H1 (cell line): Measurements from ENCODE around the gene GNS. TPM values are rescaled to one million over a fixed set of nuclear protein-coding genes. Genes with fewer than 3 reads are reported as not detected.

Source experiments
- CTCF ChIA-PET: fragments of 300-600 bp; sonication (Branson Sonifier 250); formaldehyde crosslinking; loops from one replicate; lab custom pipeline; 2021; ENCODE audit not compliant: partially characterized antibody; lab: Charles Lee
- POLR2A ChIA-PET: fragments of 300-600 bp; sonication (Branson Sonifier 250); formaldehyde crosslinking; loops from one replicate; lab custom pipeline; 2021; ENCODE audit warnings: inconsistent platforms; ENCODE audit not compliant: partially characterized antibody; lab: Charles Lee
- DNase-seq, 2 experiments: peaks; one replicate each; pipeline versions ENCODE4 v3.0.0 to v3.0.0-alpha.2; 2010 to 2022; ENCODE audit warnings: low spot score in 2 of 2, low read depth in 1 of 2, mixed read lengths in 1 of 2
- FAIRE-seq: peaks from 2 replicates; lab custom pipeline; 2011; peaks lifted over from hg19 to GRCh38; lab: Jason Lieb, UNC
- H2AFZ ChIP-seq: 2 replicates; pipeline ENCODE4 v1.8.1; 2012; ENCODE audit warnings: low read length, inconsistent platforms
- H2AK5ac ChIP-seq: 2 replicates; pipeline ENCODE4 v1.6.1; 2013; ENCODE audit warnings: low read depth, low read length
- H2BK120ac ChIP-seq: replicated peaks from 2 replicates; pipeline ENCODE3; 2013; ENCODE audit warnings: low read depth, low read length, inconsistent platforms
- H2BK12ac ChIP-seq: 2 replicates; pipeline ENCODE4 v1.6.1; 2013; ENCODE audit warnings: low read depth, low read length
- H2BK15ac ChIP-seq: 2 replicates; pipeline ENCODE4 v1.6.1; 2013; ENCODE audit warnings: low read length
- H2BK20ac ChIP-seq: 2 replicates; pipeline ENCODE4 v1.6.1; 2013; ENCODE audit warnings: low read length
- H2BK5ac ChIP-seq: 2 replicates; pipeline ENCODE4 v1.6.1; 2013; ENCODE audit warnings: low read depth, low read length
- H3K14ac ChIP-seq: 2 replicates; pipeline ENCODE4 v1.6.1; 2013; ENCODE audit warnings: inconsistent platforms; ENCODE audit not compliant: insufficient read length
- H3K18ac ChIP-seq: 2 replicates; pipeline ENCODE4 v1.6.1; 2013; ENCODE audit warnings: low read length; ENCODE audit errors: extremely low read depth
- H3K23ac ChIP-seq: 2 replicates; pipeline ENCODE4 v1.6.1; 2013; ENCODE audit warnings: inconsistent platforms; ENCODE audit not compliant: insufficient read length
- H3K23me2 ChIP-seq: 2 replicates; pipeline ENCODE4 v1.6.1; 2013; ENCODE audit warnings: low read depth, low read length
- H3K27ac ChIP-seq: 2 replicates; pipeline ENCODE4 v1.6.1; 2011; ENCODE audit warnings: low read depth, low read length, inconsistent platforms
- H3K27me3 ChIP-seq, 4 experiments: replicated peaks in 1 of 4; 1 replicate in 1 of 4; 2 replicates in 3 of 4; pipeline versions ENCODE4 v1.6.1 to v1.8.1; 2011 to 2013; ENCODE audit warnings: low read length in 3 of 4, mild to moderate bottlenecking in 3 of 4, inconsistent platforms in 2 of 4, mixed read lengths in 2 of 4, moderate library complexity in 1 of 4; ENCODE audit not compliant: control insufficient read depth in 3 of 4, insufficient read depth in 3 of 4; ENCODE audit errors: extremely low read depth in 1 of 4
- H3K36me3 ChIP-seq, 4 experiments: 2 replicates each; pipeline versions ENCODE4 v1.6.1 to v1.8.1; 2011 to 2013; ENCODE audit warnings: mild to moderate bottlenecking in 4 of 4, low read length in 3 of 4, moderate library complexity in 2 of 4, control low read depth in 1 of 4, inconsistent platforms in 1 of 4; ENCODE audit not compliant: insufficient read depth in 4 of 4, control insufficient read depth in 2 of 4
- H3K4ac ChIP-seq: replicated peaks from 2 replicates; pipeline ENCODE3; 2013; ENCODE audit warnings: low read length, low read depth, mixed read lengths, inconsistent platforms; ENCODE audit not compliant: insufficient read length
- H3K4me1 ChIP-seq, 4 experiments: replicated peaks in 1 of 4; 1 replicate in 1 of 4; 2 replicates in 3 of 4; pipeline versions ENCODE4 v1.6.1 to v1.8.1; 2011 to 2013; ENCODE audit warnings: low read length in 3 of 4, inconsistent platforms in 2 of 4, mixed read lengths in 1 of 4; ENCODE audit not compliant: insufficient read depth in 4 of 4, control insufficient read depth in 3 of 4
- H3K4me2 ChIP-seq, 2 experiments: 2 replicates each; pipeline versions ENCODE4 v1.6.1 to v1.8.1; 2011 to 2013; ENCODE audit warnings: low read depth in 2 of 2, low read length in 2 of 2, control low read depth in 1 of 2, inconsistent platforms in 1 of 2, mild to moderate bottlenecking in 1 of 2; ENCODE audit not compliant: insufficient read depth in 1 of 2
- H3K4me3 ChIP-seq, 4 experiments: fragments of 200-600, 300-600 bp in 1 of 4; sonication (generic), shearing (Covaris generic), sonication (Bioruptor Twin) in 1 of 4; 2 replicates each; pipeline versions ENCODE4 v1.5.1 to v1.8.1; 2011 to 2016; ENCODE audit warnings: low read length in 4 of 4, low read depth in 3 of 4, control low read depth in 2 of 4, inconsistent platforms in 2 of 4, mild to moderate bottlenecking in 2 of 4, mixed read lengths in 1 of 4, moderate library complexity in 1 of 4; ENCODE audit not compliant: insufficient read depth in 2 of 4; ENCODE audit errors: extremely low read depth in 1 of 4
- H3K56ac ChIP-seq: replicated peaks from 2 replicates; pipeline ENCODE3; 2013; ENCODE audit warnings: low read depth, mild to moderate bottlenecking, mixed read lengths, low read length, inconsistent platforms; ENCODE audit not compliant: insufficient read length
- H3K79me1 ChIP-seq: 2 replicates; pipeline ENCODE4 v1.6.1; 2013; ENCODE audit warnings: low read depth, low read length, control low read depth
- H3K79me2 ChIP-seq, 2 experiments: 2 replicates each; pipeline versions ENCODE4 v1.6.1 to v1.8.1; 2012 to 2013; ENCODE audit warnings: low read length in 2 of 2, mild to moderate bottlenecking in 2 of 2, inconsistent platforms in 1 of 2; ENCODE audit not compliant: insufficient read depth in 2 of 2, control insufficient read depth in 1 of 2
- H3K9ac ChIP-seq, 4 experiments: replicated peaks in 1 of 4; 1 replicate in 1 of 4; 2 replicates in 3 of 4; pipeline versions ENCODE4 v1.6.1 to v1.8.1; 2011 to 2013; ENCODE audit warnings: low read depth in 3 of 4, low read length in 3 of 4, control low read depth in 2 of 4, mild to moderate bottlenecking in 2 of 4, moderate library complexity in 2 of 4, inconsistent platforms in 1 of 4; ENCODE audit errors: extremely low read depth in 1 of 4
- H3K9me3 ChIP-seq, 2 experiments: 2 replicates each; pipeline versions ENCODE4 v1.6.1 to v1.8.1; 2012 to 2013; ENCODE audit warnings: mild to moderate bottlenecking in 2 of 2, moderate library complexity in 2 of 2, control low read depth in 1 of 2, inconsistent platforms in 1 of 2, low read depth in 1 of 2, low read length in 1 of 2, mixed read lengths in 1 of 2; ENCODE audit not compliant: insufficient read depth in 2 of 2
- H4K20me1 ChIP-seq, 2 experiments: replicated peaks in 1 of 2; 2 replicates each; pipeline versions ENCODE3 to v1.8.1; 2011 to 2013; ENCODE audit warnings: inconsistent platforms in 2 of 2, low read length in 2 of 2, mild to moderate bottlenecking in 1 of 2; ENCODE audit not compliant: insufficient read depth in 2 of 2, control insufficient read depth in 1 of 2
- H4K5ac ChIP-seq: 2 replicates; pipeline ENCODE4 v1.6.1; 2013; ENCODE audit warnings: low read length, low read depth, mixed read lengths, inconsistent platforms; ENCODE audit not compliant: insufficient read length
- H4K8ac ChIP-seq: 2 replicates; pipeline ENCODE4 v1.8.0; 2013; ENCODE audit warnings: mild to moderate bottlenecking, moderate library complexity, low read length, inconsistent platforms; ENCODE audit not compliant: insufficient read depth; ENCODE audit errors: extremely low read depth
- H4K91ac ChIP-seq: replicated peaks from 2 replicates; pipeline ENCODE3; 2013; ENCODE audit warnings: low read length, mixed read lengths, inconsistent platforms; ENCODE audit not compliant: insufficient read length
- ASH2L ChIP-seq: fragments of 200-600, 300-600 bp; sonication (generic); IDR thresholded peaks from one replicate; pipeline ENCODE4 v1.7.1; 2017; ENCODE audit warnings: low read length
- CREB1 ChIP-seq: IDR thresholded peaks from 2 replicates; pipeline ENCODE4 v1.6.1; 2012; ENCODE audit warnings: inconsistent platforms
- EP300 ChIP-seq, 2 experiments: IDR thresholded peaks; 1 replicate in 1 of 2; 2 replicates in 1 of 2; pipeline ENCODE4 v1.6.1; 2011 to 2012; ENCODE audit warnings: low read depth in 2 of 2, low read length in 2 of 2, mild to moderate bottlenecking in 2 of 2, borderline replicate concordance in 1 of 2, inconsistent platforms in 1 of 2, moderate library complexity in 1 of 2
- EZH2 ChIP-seq: fragments of 200-600 bp; sonication (generic); IDR thresholded peaks from 2 replicates; pipeline ENCODE4 v1.7.1; 2012; ENCODE audit warnings: low read depth, mild to moderate bottlenecking, moderate library complexity, low read length, inconsistent platforms; ENCODE audit not compliant: severe bottlenecking
- GABPA ChIP-seq: IDR thresholded peaks from 2 replicates; pipeline ENCODE4 v1.6.1; 2011; ENCODE audit warnings: mild to moderate bottlenecking, low read length, moderate library complexity, borderline replicate concordance; ENCODE audit not compliant: insufficient read depth
- GTF2F1 ChIP-seq: IDR thresholded peaks from 2 replicates; pipeline ENCODE4 v1.6.1; 2012; ENCODE audit warnings: low read depth, low read length, improper control_type of control experiment, borderline replicate concordance
- JUN ChIP-seq: IDR thresholded peaks from 2 replicates; pipeline ENCODE4 v1.6.1; 2011; ENCODE audit warnings: low read depth, mild to moderate bottlenecking, improper control_type of control experiment, low read length
- PHF8 ChIP-seq: fragments of 200-600 bp; sonication (generic); conservative IDR thresholded peaks from 2 replicates; pipeline ENCODE4 v1.7.1; 2012; ENCODE audit warnings: low read depth, mild to moderate bottlenecking, inconsistent platforms, low read length, moderate library complexity
- POU5F1 ChIP-seq: IDR thresholded peaks from 2 replicates; pipeline ENCODE4 v1.6.1; 2011; ENCODE audit warnings: low read depth, mild to moderate bottlenecking, low read length, moderate library complexity
- RAD21 ChIP-seq, 2 experiments: IDR thresholded peaks in 1 of 2; conservative IDR thresholded peaks in 1 of 2; 2 replicates each; pipeline ENCODE4 v1.6.1; 2011; ENCODE audit warnings: low read depth in 2 of 2, low read length in 2 of 2, improper control_type of control experiment in 1 of 2, inconsistent platforms in 1 of 2, mild to moderate bottlenecking in 1 of 2, moderate library complexity in 1 of 2
- RFX5 ChIP-seq: IDR thresholded peaks from 2 replicates; pipeline ENCODE4 v1.6.1; 2011; ENCODE audit warnings: low read depth, low read length, improper control_type of control experiment, borderline replicate concordance
- TAF1 ChIP-seq: IDR thresholded peaks from 2 replicates; pipeline ENCODE4 v1.6.1; 2011; ENCODE audit warnings: mild to moderate bottlenecking, low read depth, low read length
- USF2 ChIP-seq: IDR thresholded peaks from 2 replicates; pipeline ENCODE4 v1.6.1; 2011; ENCODE audit warnings: low read length, improper control_type of control experiment
- YY1 ChIP-seq: IDR thresholded peaks from 2 replicates; pipeline ENCODE4 v1.6.1; 2011; ENCODE audit warnings: low read depth, mild to moderate bottlenecking, low read length
- WGBS, 2 experiments: shearing (Covaris generic) in 1 of 2; methylation state at CpG; one replicate each; pipeline versions ENCODE4 v1.1.6 to v1.1.7; 2013 to 2015; ENCODE audit warnings: low lambda C conversion rate in 2 of 2, mixed read lengths in 2 of 2, inconsistent platforms in 1 of 2, low coverage in 1 of 2, missing lambda C conversion rate in 1 of 2; ENCODE audit not compliant: insufficient replicate concordance in 2 of 2, insufficient coverage in 1 of 2, insufficient read length in 1 of 2; ENCODE audit errors: extremely low coverage in 1 of 2, missing lambda C conversion rate in 1 of 2; 5-methylcytosine and 5-hydroxymethylcytosine counted together
- polyA plus RNA-seq, 7 experiments: library from polyadenylated mRNA; depleted of rRNA in 3 of 7; stranded (reverse) in 5 of 7; unstranded in 2 of 7; fragments of >200 nt in 5 of 7; fragments of 200-250 nt in 2 of 7; gene quantifications; 1 replicate in 5 of 7; 2 replicates in 1 of 7; 4 replicates in 1 of 7; pipeline versions ENCODE4 v1.2.1 to v1.2.3, GENCODE V29; 2011 to 2013; ENCODE audit warnings: missing spikeins in 2 of 7, mixed read lengths in 2 of 7
- total RNA-seq: library from RNA; stranded (reverse); fragmentation: NEBNext Ultra II Directional; extraction: Animal tissue kit (Norgen Biotek cat#: 25700); gene quantifications from 2 replicates; pipeline ENCODE4 v1.2.1, GENCODE V29; 2021

Gene GNS
- total and polyA plus RNA-seq, 2 of the 8 experiments (the other 6 are each of a cell fraction or from before 2014, with no cell fraction given), result 16.0 to 28.5 TPM

GRCh38 chr12:64767495-64767894 lies 8.3 kb upstream of the GNS start:
- no peak overlapping the region for H3K4me3 ChIP-seq
- no peak overlapping the region for H2AK5ac ChIP-seq
- no peak overlapping the region for H3K56ac ChIP-seq
- no peak overlapping the region for H3K4me2 ChIP-seq
- no peak overlapping the region for H2BK5ac ChIP-seq
- H3K18ac ChIP-seq, result no peak overlapping the region
- H3K9me3 ChIP-seq, result no peaks in the 10 kb centered on the region
- H4K20me1 ChIP-seq, result no peaks in the 10 kb centered on the region
- H3K4me1 ChIP-seq, result no peaks in the 10 kb centered on the region
- WGBS, 2 experiments, result 60% methylated on average over 1 of the region's 3 CpGs; no CpG with 5 or more reads in 1 of the 2 experiments
- FAIRE-seq (no peak), DNase-seq (no peak)
- no peak overlapping the region for H3K9ac ChIP-seq
- no peak overlapping the region for H3K14ac ChIP-seq
- H2BK12ac ChIP-seq, result no peak overlapping the region
- H3K4ac ChIP-seq, result no peak overlapping the region
- no peaks in the 10 kb centered on the region for H3K36me3 ChIP-seq
- no peak overlapping the region for H2BK120ac ChIP-seq
- H4K8ac ChIP-seq, result no peak overlapping the region
- no peaks in the 10 kb centered on the region for H3K23me2 ChIP-seq
- no peaks in the 10 kb centered on the region for H3K27me3 ChIP-seq
- CTCF ChIA-PET, result no interaction called here
- H3K27ac ChIP-seq, result no peak overlapping the region
- H4K91ac ChIP-seq, result no peak overlapping the region
- no peak overlapping the region for H3K23ac ChIP-seq
- no peak overlapping the region for H2BK20ac ChIP-seq
- POLR2A ChIA-PET, result no interaction called here
- no peak overlapping the region for H2BK15ac ChIP-seq
- no peak overlapping the region for H4K5ac ChIP-seq
- no peaks in the 10 kb centered on the region; the same call in 1 of the 2 replicates for H3K79me1 ChIP-seq
- H2AFZ ChIP-seq, result no peak overlapping the region
- no peaks in the 10 kb centered on the region for H3K79me2 ChIP-seq
- TF ChIP-seq ASH2L (no peak), GTF2F1 (no peak), USF2 (no peak), EZH2 (no peak), PHF8 (no peak), EP300 (IDR thresholded peaks at IDR 0.05; ENCODE audit: borderline replicate concordance in 1 of 2, low read depth in 2 of 2, low read length in 2 of 2) (no peak), CREB1 (no peak), JUN (no peak), TAF1 (no peak), POU5F1 (no peak), RAD21 (IDR thresholded peaks at IDR 0.05 in 1 of 2, conservative IDR thresholded peaks at IDR 0.05 in 1 of 2; ENCODE audit: low read depth in 2 of 2, low read length in 2 of 2) (no peak), GABPA (no peak), YY1 (no peak), RFX5 (no peak)
